ENCODE data around the gene LONP1.

- TF ChIP-seq CTCF (IDR thresholded peaks at IDR 0.05) (no peak), RCOR1 (IDR thresholded peaks at IDR 0.05; ENCODE audit: low read length) (no peak), POLR2AphosphoS5 (IDR thresholded peaks at IDR 0.05; ENCODE audit: low read depth, low read length) (no peak), USF1 (IDR thresholded peaks at IDR 0.05; ENCODE audit: borderline replicate concordance, low read depth) (no peak), REST (IDR thresholded peaks at IDR 0.05; ENCODE audit: low read depth, low read length) (no peak), TCF12 (IDR thresholded peaks at IDR 0.05) (no peak), SMC3 (IDR thresholded peaks at IDR 0.05; ENCODE audit: low read depth, low read length) (no peak), SIN3A (IDR thresholded peaks at IDR 0.05; ENCODE audit: borderline replicate concordance, low read depth, low read length) (no peak), NFIC (IDR thresholded peaks at IDR 0.05; ENCODE audit: borderline replicate concordance) (no peak), TEAD4 (IDR thresholded peaks at IDR 0.05; ENCODE audit: borderline replicate concordance, insufficient read depth) (no peak)
These were observed 33.8 kb upstream of the LONP1 start for GRCh38 chr19:5753743-5754142.
